BE2C (cell line): Measurements from ENCODE around the gene EIF4E2.

Experiments
- DNase-seq: peaks from one replicate; pipeline ENCODE4 v3.0.0-alpha.2; 2020
- H3K27me3 ChIP-seq: fragments of 250-450 bp; sonication (Bioruptor Pico); 2 replicates; pipeline ENCODE4 v1.5.1; 2020; ENCODE audit warnings: mild to moderate bottlenecking
- H3K36me3 ChIP-seq: fragments of 250-450 bp; sonication (Bioruptor Pico); 2 replicates; pipeline ENCODE4 v1.5.1; 2020; ENCODE audit warnings: mild to moderate bottlenecking
- H3K4me1 ChIP-seq: fragments of 250-450 bp; sonication (Bioruptor Pico); 2 replicates; pipeline ENCODE4 v1.5.1; 2020
- H3K4me3 ChIP-seq: 2 replicates; pipeline ENCODE4 v1.5.1; 2011; ENCODE audit warnings: low read depth, low read length
- H3K9me3 ChIP-seq: fragments of 250-450 bp; sonication (Bioruptor Pico); 2 replicates; pipeline ENCODE4 v1.5.1; 2020
- TF ChIP-seq, protein P1 (sequence below): IDR thresholded peaks from 2 replicates; pipeline ENCODE4 v1.5.1; 2012; ENCODE audit warnings: mild to moderate bottlenecking, low read depth, low read length

Gene EIF4E2

DNA sequence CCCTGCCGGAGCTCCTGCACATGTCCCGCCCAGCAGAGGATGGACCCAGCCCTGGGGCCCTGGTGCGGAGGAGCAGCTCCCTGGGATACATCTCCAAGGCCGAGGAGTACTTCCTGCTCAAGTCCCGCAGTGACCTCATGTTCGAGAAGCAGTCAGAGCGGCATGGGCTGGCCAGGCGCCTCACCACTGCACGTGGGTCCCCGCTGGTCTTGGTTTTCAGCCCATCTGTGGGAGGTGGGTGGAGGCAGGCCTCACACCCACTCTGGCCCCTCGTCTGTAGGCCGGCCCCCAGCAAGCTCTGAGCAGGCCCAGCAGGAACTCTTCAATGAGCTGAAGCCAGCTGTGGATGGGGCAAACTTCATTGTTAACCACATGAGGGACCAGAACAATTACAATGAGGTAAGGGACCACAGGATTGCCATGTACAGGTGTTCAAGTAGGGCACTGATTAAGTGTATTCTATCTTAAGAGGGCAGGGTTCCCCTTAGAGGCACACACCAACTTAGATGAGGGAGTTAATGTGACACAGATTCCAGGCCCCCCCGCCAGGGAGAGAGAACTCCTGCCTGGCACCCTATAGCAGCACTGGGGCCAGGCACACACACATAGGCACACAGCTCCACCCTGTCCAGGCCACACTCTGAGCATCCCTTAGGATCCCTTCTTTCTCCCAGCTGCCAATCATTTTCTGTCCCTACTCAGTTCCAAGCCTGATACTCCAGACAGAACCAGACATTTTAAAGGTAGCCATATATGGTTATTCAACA lies 16.4 kb upstream of the EIF4E2 start:
- TF ChIP-seq, protein P1, sequence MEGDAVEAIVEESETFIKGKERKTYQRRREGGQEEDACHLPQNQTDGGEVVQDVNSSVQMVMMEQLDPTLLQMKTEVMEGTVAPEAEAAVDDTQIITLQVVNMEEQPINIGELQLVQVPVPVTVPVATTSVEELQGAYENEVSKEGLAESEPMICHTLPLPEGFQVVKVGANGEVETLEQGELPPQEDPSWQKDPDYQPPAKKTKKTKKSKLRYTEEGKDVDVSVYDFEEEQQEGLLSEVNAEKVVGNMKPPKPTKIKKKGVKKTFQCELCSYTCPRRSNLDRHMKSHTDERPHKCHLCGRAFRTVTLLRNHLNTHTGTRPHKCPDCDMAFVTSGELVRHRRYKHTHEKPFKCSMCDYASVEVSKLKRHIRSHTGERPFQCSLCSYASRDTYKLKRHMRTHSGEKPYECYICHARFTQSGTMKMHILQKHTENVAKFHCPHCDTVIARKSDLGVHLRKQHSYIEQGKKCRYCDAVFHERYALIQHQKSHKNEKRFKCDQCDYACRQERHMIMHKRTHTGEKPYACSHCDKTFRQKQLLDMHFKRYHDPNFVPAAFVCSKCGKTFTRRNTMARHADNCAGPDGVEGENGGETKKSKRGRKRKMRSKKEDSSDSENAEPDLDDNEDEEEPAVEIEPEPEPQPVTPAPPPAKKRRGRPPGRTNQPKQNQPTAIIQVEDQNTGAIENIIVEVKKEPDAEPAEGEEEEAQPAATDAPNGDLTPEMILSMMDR = no peak
- H3K36me3 ChIP-seq = no peaks in the 10 kb centered on the region
- H3K4me1 ChIP-seq = peaks cover 7% of the 10 kb centered on the region; the same call in 1 of the 2 replicates
- H3K4me3 ChIP-seq = no peak overlapping the region
- H3K9me3 ChIP-seq = no peaks in the 10 kb centered on the region
- no peak for DNase-seq
- no peaks in the 10 kb centered on the region for H3K27me3 ChIP-seq

DNA sequence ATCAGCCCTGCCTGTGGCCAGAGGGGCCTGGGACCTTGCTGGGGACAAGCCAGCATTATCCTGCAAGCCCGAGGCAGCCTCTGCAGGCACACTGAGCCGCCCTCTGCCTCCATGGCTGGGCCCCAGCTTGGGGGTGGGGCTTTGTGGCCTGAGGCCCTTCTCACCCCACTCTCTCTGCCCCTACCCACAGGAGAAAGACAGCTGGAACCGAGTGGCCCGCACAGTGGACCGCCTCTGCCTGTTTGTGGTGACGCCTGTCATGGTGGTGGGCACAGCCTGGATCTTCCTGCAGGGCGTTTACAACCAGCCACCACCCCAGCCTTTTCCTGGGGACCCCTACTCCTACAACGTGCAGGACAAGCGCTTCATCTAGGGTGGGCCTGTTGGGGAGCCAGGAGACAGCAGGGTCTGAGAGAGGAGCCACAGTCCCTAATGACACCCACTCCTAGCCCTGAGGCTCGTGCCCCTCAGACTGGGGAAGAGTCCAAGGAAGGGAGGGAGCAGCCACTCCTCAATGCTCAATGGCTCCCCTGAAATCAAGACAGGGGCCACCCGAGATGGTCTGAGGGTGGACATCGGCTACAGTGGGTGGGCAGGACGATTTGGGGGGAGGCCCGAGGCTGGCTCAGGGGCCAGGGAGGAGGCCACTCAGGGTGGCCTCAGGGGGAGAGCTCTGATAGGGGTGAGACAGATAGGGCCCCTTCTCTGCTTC lies 15.4 kb upstream of the EIF4E2 start:
- no peaks in the 10 kb centered on the region for H3K9me3 ChIP-seq
- DNase-seq = no peak
- TF ChIP-seq, protein P1 = no peak
- H3K27me3 ChIP-seq = no peaks in the 10 kb centered on the region
- H3K4me3 ChIP-seq = no peak overlapping the region
- H3K4me1 ChIP-seq = peaks cover 7% of the 10 kb centered on the region; the same call in 1 of the 2 replicates
- H3K36me3 ChIP-seq = no peaks in the 10 kb centered on the region

DNA sequence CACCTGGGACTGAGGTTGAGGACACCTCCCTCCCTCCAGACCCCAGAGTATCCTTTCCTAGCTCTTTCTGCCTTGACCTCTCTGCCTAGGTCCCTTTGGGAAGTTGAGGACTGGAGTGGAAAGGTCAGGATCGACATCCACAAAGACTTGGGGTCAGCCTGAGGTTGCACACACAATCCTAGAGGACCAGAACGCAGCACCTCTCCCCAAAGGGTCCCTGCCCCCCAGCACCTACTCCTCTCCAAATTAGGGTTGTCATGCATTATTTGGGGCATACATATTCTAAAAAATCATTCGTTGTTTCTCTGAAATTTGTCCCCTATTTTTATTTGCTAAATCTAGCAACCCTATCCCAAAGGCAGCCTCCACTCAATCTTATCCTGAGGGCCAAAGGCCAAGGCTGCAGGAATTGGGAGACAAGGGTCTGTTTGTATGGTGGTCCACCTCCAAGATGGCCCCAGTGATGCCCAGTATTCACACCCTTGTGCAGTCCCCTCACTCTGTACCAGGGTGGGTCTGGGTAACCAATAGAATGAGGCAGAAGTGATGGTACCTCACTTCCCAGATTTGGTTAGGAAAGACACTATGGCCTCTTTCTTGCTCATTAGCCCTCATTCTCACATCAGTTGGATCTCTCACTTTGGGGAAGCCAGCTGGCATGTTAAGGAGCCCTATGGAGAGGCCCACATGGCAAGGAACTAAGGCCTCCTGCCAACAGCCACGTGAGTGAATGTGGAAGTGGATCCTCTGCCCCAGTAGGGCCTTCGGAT lies 14.5 kb upstream of the EIF4E2 start:
- no peaks in the 10 kb centered on the region for H3K27me3 ChIP-seq
- no peaks in the 10 kb centered on the region for H3K9me3 ChIP-seq
- TF ChIP-seq, protein P1 = no peak
- peaks cover 7% of the 10 kb centered on the region; the same call in 1 of the 2 replicates for H3K4me1 ChIP-seq
- no peak overlapping the region for H3K4me3 ChIP-seq
- DNase-seq = no peak
- no peaks in the 10 kb centered on the region for H3K36me3 ChIP-seq

DNA sequence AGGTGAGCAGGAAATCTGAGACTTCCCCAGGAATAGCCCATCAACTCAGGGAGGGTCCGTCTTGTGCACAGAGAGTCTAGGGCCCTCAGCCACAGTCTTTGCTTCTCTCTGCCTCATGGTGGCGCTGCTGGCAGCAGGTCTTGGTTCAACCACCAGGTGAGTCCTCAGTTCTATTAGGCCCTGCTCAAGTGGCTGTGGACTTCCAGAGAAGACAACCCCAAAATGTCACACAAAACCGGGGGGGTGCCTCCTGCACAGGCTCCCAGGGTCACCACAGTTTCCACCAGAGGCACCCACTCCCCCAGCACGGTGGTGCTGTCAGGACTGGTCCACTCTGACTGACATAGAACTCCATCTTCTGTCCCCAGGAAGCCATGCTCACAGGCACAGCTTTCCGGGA lies 13.4 kb upstream of the EIF4E2 start:
- no peak for DNase-seq
- Histone ChIP-seq H3K27me3 (no peaks in the 10 kb centered on the region), H3K36me3 (no peaks in the 10 kb centered on the region), H3K4me1 (peaks cover 7% of the 10 kb centered on the region; the same call in 1 of the 2 replicates), H3K4me3 (no peak overlapping the region), H3K9me3 (no peaks in the 10 kb centered on the region)
- TF ChIP-seq, protein P1 = peak; percentile 50

DNA sequence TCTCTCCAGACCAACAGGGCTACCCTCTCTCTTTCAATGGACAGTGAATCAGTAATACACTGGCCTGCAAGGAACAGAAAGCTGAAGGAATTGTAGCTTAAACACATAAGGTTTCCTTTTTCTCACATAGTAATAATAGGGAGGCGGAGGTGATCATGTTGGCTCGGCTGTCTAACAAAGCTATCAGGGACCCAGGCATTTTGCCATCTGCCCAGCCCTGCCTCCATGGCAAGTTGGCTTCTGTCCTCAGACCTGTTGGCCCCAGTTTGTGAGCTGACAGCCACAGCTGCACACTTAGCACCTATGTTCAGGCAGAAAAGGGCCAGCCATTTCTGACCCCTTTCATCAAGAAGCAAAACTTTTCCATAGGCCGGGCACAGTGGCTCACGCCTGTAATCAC lies 13.0 kb upstream of the EIF4E2 start:
- Histone ChIP-seq H3K4me1 (peaks cover 7% of the 10 kb centered on the region; the same call in 1 of the 2 replicates), H3K36me3 (no peaks in the 10 kb centered on the region), H3K27me3 (no peaks in the 10 kb centered on the region), H3K9me3 (no peaks in the 10 kb centered on the region), H3K4me3 (no peak overlapping the region)
- no peak for DNase-seq
- TF ChIP-seq, protein P1 = no peak
